ENCODE measurements around the gene RFXANK.

DNA sequence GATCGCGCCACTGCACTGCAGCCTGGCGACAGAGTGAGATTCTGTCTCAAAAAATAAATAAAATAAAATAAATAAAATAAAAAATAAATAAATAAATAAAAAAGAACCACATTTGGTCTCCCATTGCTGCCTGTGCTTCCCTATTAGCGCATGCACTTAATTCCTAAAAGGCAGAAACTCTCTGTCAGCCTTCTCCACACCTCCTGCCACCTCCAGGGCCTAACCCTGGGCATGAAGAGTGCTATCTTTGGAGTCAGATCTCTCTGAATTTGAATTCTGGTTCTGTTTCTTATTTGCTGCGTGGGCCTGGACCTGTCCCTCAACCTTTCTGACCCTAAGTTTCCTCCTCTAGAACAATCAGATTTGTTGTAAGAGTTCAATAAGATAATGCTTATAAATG lies 31.0 kb downstream of the RFXANK start:
- TF ChIP-seq, protein P1, sequence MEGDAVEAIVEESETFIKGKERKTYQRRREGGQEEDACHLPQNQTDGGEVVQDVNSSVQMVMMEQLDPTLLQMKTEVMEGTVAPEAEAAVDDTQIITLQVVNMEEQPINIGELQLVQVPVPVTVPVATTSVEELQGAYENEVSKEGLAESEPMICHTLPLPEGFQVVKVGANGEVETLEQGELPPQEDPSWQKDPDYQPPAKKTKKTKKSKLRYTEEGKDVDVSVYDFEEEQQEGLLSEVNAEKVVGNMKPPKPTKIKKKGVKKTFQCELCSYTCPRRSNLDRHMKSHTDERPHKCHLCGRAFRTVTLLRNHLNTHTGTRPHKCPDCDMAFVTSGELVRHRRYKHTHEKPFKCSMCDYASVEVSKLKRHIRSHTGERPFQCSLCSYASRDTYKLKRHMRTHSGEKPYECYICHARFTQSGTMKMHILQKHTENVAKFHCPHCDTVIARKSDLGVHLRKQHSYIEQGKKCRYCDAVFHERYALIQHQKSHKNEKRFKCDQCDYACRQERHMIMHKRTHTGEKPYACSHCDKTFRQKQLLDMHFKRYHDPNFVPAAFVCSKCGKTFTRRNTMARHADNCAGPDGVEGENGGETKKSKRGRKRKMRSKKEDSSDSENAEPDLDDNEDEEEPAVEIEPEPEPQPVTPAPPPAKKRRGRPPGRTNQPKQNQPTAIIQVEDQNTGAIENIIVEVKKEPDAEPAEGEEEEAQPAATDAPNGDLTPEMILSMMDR (IDR thresholded peaks at IDR 0.05; ENCODE audit: poor library complexity, severe bottlenecking), result no peak
- no peak for TF ChIP-seq EZH2 (IDR thresholded peaks at IDR 0.05; ENCODE audit: borderline replicate concordance, insufficient read depth, low read length, poor library complexity, severe bottlenecking)
- no peak for TF ChIP-seq REST (IDR thresholded peaks at IDR 0.05; ENCODE audit: borderline replicate concordance)
- no peak for TF ChIP-seq EP300 (conservative IDR thresholded peaks at IDR 0.05; ENCODE audit: poor library complexity, severe bottlenecking)
- no peak for TF ChIP-seq TAF1 (IDR thresholded peaks at IDR 0.05; ENCODE audit: low read depth)
- no peak for TF ChIP-seq SMC3 (conservative IDR thresholded peaks at IDR 0.05; ENCODE audit: poor library complexity)
- TF ChIP-seq RAD21 (conservative IDR thresholded peaks at IDR 0.05), result no peak
